GM12878 (cell line): ENCODE measurements around the gene PCBP1. TPM values are rescaled to one million over a fixed set of nuclear protein-coding genes. Genes with fewer than 3 reads are reported as not detected.
A peak's percentile ranks its signal among the peaks of the same experiment; 100 is the strongest.

ENCODE experiments used
- ATAC-seq: fragments of 200-7000 bp; cut with Tn5 transposase; 3 replicates; pipeline ENCODE4 v1.9.1; 2020; ENCODE audit warnings: mild to moderate bottlenecking, moderate library complexity
- BruUV-seq: library from RNA; stranded (reverse); fragments of 400-500 nt; replicated peaks from 2 replicates; lab custom pipeline; 2021; lab: Mats Ljungman, UMichigan
- CTCF ChIA-PET: fragments of 300-600 bp; sonication (Branson Sonifier 250); formaldehyde crosslinking; extraction: SDS; loops from one replicate; lab custom pipeline; 2021; ENCODE audit warnings: inconsistent platforms; lab: Yijun Ruan, JAX
- POLR2A ChIA-PET: fragments of 350-600 bp; formaldehyde crosslinking; extraction: SDS; loops from one replicate; lab custom pipeline; 2021; ENCODE audit warnings: inconsistent platforms; lab: Charles Lee
- RAD21 ChIA-PET: fragments of 300-600 bp; sonication (Branson Sonifier 250); formaldehyde crosslinking; loops from one replicate; lab custom pipeline; 2023; ENCODE audit warnings: antibody characterized with exemption; ENCODE audit not compliant: unreplicated experiment; lab: Charles Lee
- SMC1A ChIA-PET: fragments of 300-600 bp; sonication (Branson Sonifier 250); formaldehyde crosslinking; loops from one replicate; lab custom pipeline; 2023; ENCODE audit not compliant: unreplicated experiment, uncharacterized antibody; lab: Charles Lee
- DNase-seq: peaks from one replicate; pipeline ENCODE4 v3.0.0-alpha.2; 2011; ENCODE audit warnings: low read depth, low spot score
- FAIRE-seq: peaks from 3 replicates; lab custom pipeline; 2011; peaks lifted over from hg19 to GRCh38; lab: Jason Lieb, UNC
- H2AFZ ChIP-seq: 2 replicates; pipeline ENCODE4 v1.6.0; 2011; ENCODE audit warnings: low read depth, low read length, control low read depth; ENCODE audit not compliant: control insufficient read depth
- H3K27ac ChIP-seq: 2 replicates; pipeline ENCODE4 v1.5.1; 2011; ENCODE audit warnings: control low read depth; ENCODE audit not compliant: control insufficient read depth, insufficient read depth
- H3K27me3 ChIP-seq, 2 experiments: replicated peaks in 1 of 2; 2 replicates each; pipeline versions ENCODE4 v1.6.0 to v1.6.1; 2011; ENCODE audit warnings: low read length in 1 of 2; ENCODE audit not compliant: control insufficient read depth in 2 of 2, insufficient read depth in 2 of 2
- H3K36me3 ChIP-seq, 2 experiments: 2 replicates each; pipeline ENCODE4 v1.5.1; 2011; ENCODE audit warnings: low read length in 1 of 2; ENCODE audit not compliant: control insufficient read depth in 2 of 2, insufficient read depth in 2 of 2
- H3K4me1 ChIP-seq: 2 replicates; pipeline ENCODE4 v1.6.1; 2011; ENCODE audit warnings: mild to moderate bottlenecking, low read length, moderate library complexity, mixed read lengths; ENCODE audit not compliant: control insufficient read depth, insufficient read depth
- H3K4me2 ChIP-seq: 2 replicates; pipeline ENCODE4 v1.6.0; 2011; ENCODE audit warnings: control low read depth; ENCODE audit not compliant: control insufficient read depth, insufficient read depth
- H3K4me3 ChIP-seq: fragments of 200-600 bp; sonication (generic); 2 replicates; pipeline ENCODE4 v1.5.1; 2016
- H3K79me2 ChIP-seq: 2 replicates; pipeline ENCODE4 v1.6.0; 2011; ENCODE audit warnings: low read length; ENCODE audit not compliant: control insufficient read depth, insufficient read depth
- H3K9ac ChIP-seq: 2 replicates; pipeline ENCODE4 v1.8.0; 2011; ENCODE audit warnings: low read length, control low read depth, mixed read lengths; ENCODE audit not compliant: control insufficient read depth, insufficient read depth
- H3K9me3 ChIP-seq: replicated peaks from 3 replicates; pipeline ENCODE4 v1.5.1; 2011; ENCODE audit warnings: mild to moderate bottlenecking, low read length; ENCODE audit not compliant: control insufficient read depth, insufficient read depth
- H4K20me1 ChIP-seq: 2 replicates; pipeline ENCODE4 v1.6.0; 2011; ENCODE audit not compliant: control insufficient read depth, insufficient read depth
- RAD21 ChIP-seq: IDR thresholded peaks from 2 replicates; pipeline ENCODE4 v1.6.1; 2011; ENCODE audit warnings: mild to moderate bottlenecking, low read depth, low read length, moderate library complexity; ENCODE audit not compliant: insufficient read depth
- ZBTB11 ChIP-seq: fragments of 450-650 bp; formaldehyde crosslinking; IDR thresholded peaks from 2 replicates; pipeline ENCODE4 v1.5.0; 2022; ENCODE audit warnings: mild to moderate bottlenecking, missing genetic modification characterization
- WGBS: methylation state at CpG from one replicate; pipeline ENCODE4 v1.1.6; 2016; ENCODE audit warnings: low lambda C conversion rate; ENCODE audit not compliant: insufficient replicate concordance, insufficient coverage; ENCODE audit errors: missing lambda C conversion rate; 5-methylcytosine and 5-hydroxymethylcytosine counted together
- in situ Hi-C: fragments of 300-500 bp; cut with MboI; formaldehyde crosslinking; loops from 9 replicates; pipeline ENCODE4 v1.14.3; 2018; ENCODE audit warnings: mixed read lengths
- intact Hi-C: fragments of 100-400 bp; cut with micrococcal nuclease; formaldehyde crosslinking; loops from one replicate; pipeline ENCODE4 v1.14.2; 2022; ENCODE audit not compliant: unreplicated experiment
- polyA plus RNA-seq, 11 experiments: library from polyadenylated mRNA; depleted of rRNA in 4 of 11; unstranded in 6 of 11; stranded (reverse) in 5 of 11; fragments of >200 nt; fragmentation: Nextera tagmentation in 4 of 11; fragmentation: Illumina TruSeq in 1 of 11; extraction: Ambion mirVana in 4 of 11; extraction: Trizol in 1 of 11; gene quantifications; 1 replicate in 1 of 11; 2 replicates in 10 of 11; pipeline versions ENCODE4 v1.2.1 to v1.2.3, GENCODE V29; 2011 to 2016; ENCODE audit warnings: inconsistent platforms in 2 of 11, missing spikeins in 2 of 11, low read depth in 1 of 11
- total RNA-seq, 4 experiments: library from RNA; depleted of rRNA in 3 of 4; stranded (reverse); fragments of >200 nt in 3 of 4; fragmentation: Illumina TruSeq in 1 of 4; extraction: Trizol in 1 of 4; gene quantifications; 2 replicates each; pipeline versions ENCODE4 v1.2.1 to v1.2.3, GENCODE V29; 2013 to 2021

The PCBP1 gene
- total and polyA plus RNA-seq, 10 of the 15 experiments (the other 5 are each of a cell fraction or from before 2014, with no cell fraction given): 24.4 to 494 (median 130) TPM

DNA sequence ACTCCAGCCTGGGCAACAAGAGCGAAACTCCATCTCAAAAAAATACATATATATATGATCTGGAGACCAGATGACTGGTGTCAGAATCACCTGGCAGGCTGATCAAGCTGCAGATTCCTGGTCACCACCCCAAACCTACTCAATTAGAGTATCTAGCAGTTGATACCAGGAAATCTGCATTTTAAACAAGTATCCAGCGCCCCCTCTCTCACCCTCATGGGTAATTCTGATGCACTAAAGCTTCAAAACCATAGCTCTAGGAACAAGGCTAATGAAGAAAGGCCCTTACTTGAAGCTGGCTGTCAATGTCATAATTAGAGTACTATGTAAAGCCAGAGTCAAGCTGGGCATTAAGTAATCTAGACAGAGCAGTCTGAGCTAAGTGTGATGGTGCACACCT lies 25.0 kb upstream of the PCBP1 start:
- Histone ChIP-seq H2AFZ (no peak overlapping the region), H4K20me1 (no peaks in the 10 kb centered on the region), H3K9ac (no peak overlapping the region), H3K36me3 (peaks cover 13 to 19% of the 10 kb centered on the region in 2 experiments), H3K79me2 (peaks cover 6% of the 10 kb centered on the region), H3K27me3 (no peaks in the 10 kb centered on the region), H3K4me1 (no peaks in the 10 kb centered on the region), H3K9me3 (no peaks in the 10 kb centered on the region; the same call in 2 of the 3 replicates), H3K27ac (no peak overlapping the region), H3K4me2 (no peak overlapping the region), H3K4me3 (no peak overlapping the region)
- no TSS peak for BruUV-seq
- POLR2A ChIA-PET: interaction anchor here (0.8 to 1.0 kb wide), 2 partner anchors 23 to 26 kb away, joined by 3 to 4 read pairs; no protein-coding TSS in a partner anchor
- intact Hi-C loops (no loop called here), in situ Hi-C loops (no loop called here)
- ATAC-seq (no peak), FAIRE-seq (no peak), DNase-seq (no peak)
- SMC1A ChIA-PET: interaction anchor here (0.7 to 4.4 kb wide), 7 partner anchors 17 to 331 kb away, joined by 3 to 25 read pairs (median 3); partner anchors contain the start of gene MXD1
- CTCF ChIA-PET: interaction anchor here (0.7 to 3.7 kb wide), 6 partner anchors 9 to 337 kb away, joined by 3 to 16 read pairs (median 4); partner anchors contain the start of gene MXD1
- RAD21 ChIA-PET: interaction anchor here (0.6 to 1.6 kb wide), 5 partner anchors 52 to 338 kb away, joined by 3 to 9 read pairs (median 4); partner anchors contain the start of gene MXD1
- peak; percentile 11; the same call in 1 of the 2 replicates for TF ChIP-seq RAD21
- no peak for TF ChIP-seq ZBTB11 (CRISPR knock-in tag)
- 100% methylated on average over 2 of the region's 2 CpGs for WGBS
